Body of pancreas (tissue), 4 donors: ENCODE measurements around the gene IL17C.

Source experiments
- CTCF ChIP-seq, 7 experiments: fragments of 450-650 bp in 4 of 7; fragments of 200-600 bp in 3 of 7; sonication (generic) in 3 of 7; IDR thresholded peaks; one replicate each; pipeline ENCODE4 v1.5.1; 2016 to 2019; ENCODE audit warnings: antibody characterized with exemption in 7 of 7
- POLR2A ChIP-seq, 3 donors: fragments of 450-650 bp; IDR thresholded peaks; one replicate each; pipeline ENCODE4 v1.6.1; 2016; ENCODE audit warnings: antibody characterized with exemption in 3 of 3, mild to moderate bottlenecking in 2 of 3

DNA sequence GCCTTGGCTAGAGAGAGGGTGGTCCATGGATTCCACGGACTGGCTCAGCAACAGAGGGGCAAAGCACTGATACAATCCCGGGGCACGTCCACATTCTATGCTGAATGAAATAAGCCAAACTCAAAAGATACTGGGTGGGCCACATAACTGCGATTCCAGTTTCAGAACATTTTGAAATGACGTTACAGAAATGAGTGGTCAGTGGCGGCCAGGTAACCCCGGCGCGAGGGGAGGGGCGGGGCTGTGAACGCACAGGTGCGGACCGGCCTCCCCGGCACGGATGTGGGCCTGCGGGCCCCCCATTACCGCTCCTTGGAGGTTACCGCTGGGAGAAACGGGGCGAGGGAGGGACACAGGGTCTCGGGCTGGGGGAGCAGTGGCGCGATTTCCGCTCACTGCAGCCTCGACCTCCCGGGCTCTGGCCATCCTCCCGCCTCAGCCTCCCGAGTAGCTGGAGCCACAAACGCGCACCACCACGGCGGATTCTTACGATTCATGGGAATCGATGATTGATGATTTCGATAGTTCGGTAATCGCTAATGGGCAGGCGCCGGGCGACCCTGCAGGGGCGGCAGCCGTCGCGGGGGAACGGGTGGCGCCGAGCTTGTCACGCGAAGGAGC lies 24.0 kb downstream of the IL17C start:
- no peak for TF ChIP-seq CTCF (IDR thresholded peaks at IDR 0.05)
- no peak for TF ChIP-seq POLR2A (IDR thresholded peaks at IDR 0.05)
